22Rv1 (cell line): ENCODE data around the gene KCNC4.

ENCODE experiments used
- H3K27ac ChIP-seq: fragments of 450-650 bp; 2 replicates; pipeline ENCODE4 v1.5.1; 2017
- CTCF ChIP-seq: fragments of 450-650 bp; IDR thresholded peaks from 2 replicates; pipeline ENCODE4 v1.5.1; 2017; ENCODE audit warnings: mild to moderate bottlenecking
- ZFX ChIP-seq: fragments of 450-650 bp; IDR thresholded peaks from 2 replicates; pipeline ENCODE4 v1.6.1; 2017; ENCODE audit warnings: antibody characterized with exemption, borderline replicate concordance

KCNC4 gene

GRCh38 chr1:110227774-110228173 is 17.7 kb downstream of the KCNC4 start:
- TF ChIP-seq CTCF (no peak), ZFX (no peak)
- no peak overlapping the region for H3K27ac ChIP-seq

- no peak overlapping the region for H3K27ac ChIP-seq
- no peak for TF ChIP-seq CTCF
- TF ChIP-seq ZFX: no peak
These were observed 18.3 kb downstream of the KCNC4 start for GRCh38 chr1:110228381-110228780.

- no peak for TF ChIP-seq CTCF
- no peak for TF ChIP-seq ZFX
- no peak overlapping the region for H3K27ac ChIP-seq
These were observed 18.8 kb downstream of the KCNC4 start for GRCh38 chr1:110228869-110229268.

- TF ChIP-seq CTCF (no peak), ZFX (no peak)
- no peak overlapping the region for H3K27ac ChIP-seq
These were observed 19.4 kb downstream of the KCNC4 start for GRCh38 chr1:110229348-110230001.

GRCh38 chr1:110230381-110231199 is 20.5 kb downstream of the KCNC4 start:
- TF ChIP-seq CTCF: no peak
- TF ChIP-seq ZFX: no peak
- H3K27ac ChIP-seq: no peak overlapping the region

GRCh38 chr1:110233861-110234260 is 23.7 kb downstream of the KCNC4 start:
- TF ChIP-seq ZFX: no peak
- TF ChIP-seq CTCF: no peak
- no peak overlapping the region for H3K27ac ChIP-seq

GRCh38 chr1:110234691-110235090 is 24.6 kb downstream of the KCNC4 start:
- TF ChIP-seq CTCF: no peak
- H3K27ac ChIP-seq: peak overlapping the region; percentile 83
